ENCODE results near the gene FRAT1. TPM values are rescaled to one million over a fixed set of nuclear protein-coding genes. Genes with fewer than 3 reads are reported as not detected.

The FRAT1 gene
- total RNA-seq, 1 donor from 2014 or later = 1.3 TPM

- Mint-ChIP-seq H3K27me3 (ENCODE audit: low read depth) (no peaks in the 10 kb centered on the region), H3K27ac (ENCODE audit: unreplicated experiment) (no peak overlapping the region), H3K9me3 (ENCODE audit: low read depth) (no peaks in the 10 kb centered on the region), H3K36me3 (ENCODE audit: low read depth) (no peaks in the 10 kb centered on the region), H3K4me1 (ENCODE audit: low read depth) (peaks cover 7% of the 10 kb centered on the region), H3K4me3 (ENCODE audit: unreplicated experiment) (no peak overlapping the region)
- TF ChIP-seq, protein P1, sequence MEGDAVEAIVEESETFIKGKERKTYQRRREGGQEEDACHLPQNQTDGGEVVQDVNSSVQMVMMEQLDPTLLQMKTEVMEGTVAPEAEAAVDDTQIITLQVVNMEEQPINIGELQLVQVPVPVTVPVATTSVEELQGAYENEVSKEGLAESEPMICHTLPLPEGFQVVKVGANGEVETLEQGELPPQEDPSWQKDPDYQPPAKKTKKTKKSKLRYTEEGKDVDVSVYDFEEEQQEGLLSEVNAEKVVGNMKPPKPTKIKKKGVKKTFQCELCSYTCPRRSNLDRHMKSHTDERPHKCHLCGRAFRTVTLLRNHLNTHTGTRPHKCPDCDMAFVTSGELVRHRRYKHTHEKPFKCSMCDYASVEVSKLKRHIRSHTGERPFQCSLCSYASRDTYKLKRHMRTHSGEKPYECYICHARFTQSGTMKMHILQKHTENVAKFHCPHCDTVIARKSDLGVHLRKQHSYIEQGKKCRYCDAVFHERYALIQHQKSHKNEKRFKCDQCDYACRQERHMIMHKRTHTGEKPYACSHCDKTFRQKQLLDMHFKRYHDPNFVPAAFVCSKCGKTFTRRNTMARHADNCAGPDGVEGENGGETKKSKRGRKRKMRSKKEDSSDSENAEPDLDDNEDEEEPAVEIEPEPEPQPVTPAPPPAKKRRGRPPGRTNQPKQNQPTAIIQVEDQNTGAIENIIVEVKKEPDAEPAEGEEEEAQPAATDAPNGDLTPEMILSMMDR (IDR thresholded peaks at IDR 0.05) = no peak
- no peak for DNase-seq (ENCODE audit: low spot score)
Measured at GRCh38 chr10:97302088-97302791, 16.8 kb upstream of the FRAT1 start.

- Mint-ChIP-seq H3K9me3 (ENCODE audit: low read depth) (no peaks in the 10 kb centered on the region), H3K4me1 (ENCODE audit: low read depth) (no peaks in the 10 kb centered on the region), H3K4me3 (ENCODE audit: unreplicated experiment) (no peak overlapping the region), H3K36me3 (ENCODE audit: low read depth) (no peaks in the 10 kb centered on the region), H3K27ac (ENCODE audit: unreplicated experiment) (no peak overlapping the region), H3K27me3 (ENCODE audit: low read depth) (no peaks in the 10 kb centered on the region)
- no peak for DNase-seq (ENCODE audit: low spot score)
- TF ChIP-seq, protein P1 (IDR thresholded peaks at IDR 0.05) = no peak
Measured at GRCh38 chr10:97307441-97307840, 11.6 kb upstream of the FRAT1 start.

GRCh38 chr10:97307866-97308780 is 10.9 kb upstream of the FRAT1 start:
- Mint-ChIP-seq H3K4me3 (ENCODE audit: unreplicated experiment) (no peak overlapping the region), H3K36me3 (ENCODE audit: low read depth) (no peaks in the 10 kb centered on the region)

DNA sequence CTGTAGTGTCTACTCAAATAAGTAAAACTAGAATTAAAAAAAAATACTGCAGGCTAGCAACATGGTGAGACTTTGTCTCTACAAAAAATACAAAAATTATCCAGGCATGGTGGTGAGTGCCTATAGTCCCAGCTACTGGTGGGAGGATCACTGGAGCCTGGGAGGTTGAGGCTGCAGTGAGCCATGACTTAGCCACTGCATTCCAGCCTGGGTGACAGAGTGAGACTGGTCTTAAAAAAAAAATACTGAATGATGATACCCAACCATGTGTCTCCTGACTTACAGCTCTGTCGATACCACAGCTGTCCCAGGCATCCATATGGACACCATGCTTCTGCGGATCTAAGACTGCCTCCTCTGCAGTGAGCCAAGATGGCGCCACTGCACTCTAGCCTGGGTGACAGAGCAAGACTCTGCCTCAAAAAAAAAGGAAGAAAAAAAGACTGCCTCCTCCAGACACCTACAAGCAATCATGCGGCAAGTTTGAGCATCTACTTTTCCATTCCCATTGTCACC is 7.9 kb upstream of the FRAT1 start:
- TF ChIP-seq, protein P1 (IDR thresholded peaks at IDR 0.05) = no peak
- Mint-ChIP-seq H3K36me3 (ENCODE audit: low read depth) (no peaks in the 10 kb centered on the region), H3K9me3 (ENCODE audit: low read depth) (no peaks in the 10 kb centered on the region), H3K27me3 (ENCODE audit: low read depth) (no peaks in the 10 kb centered on the region), H3K4me1 (ENCODE audit: low read depth) (no peaks in the 10 kb centered on the region), H3K27ac (ENCODE audit: unreplicated experiment) (no peak overlapping the region), H3K4me3 (ENCODE audit: unreplicated experiment) (no peak overlapping the region)
- DNase-seq (ENCODE audit: low spot score) = no peak

More at GRCh38 chr10:97307866-97308780, 10.9 kb upstream of the FRAT1 start:
- H3K4me1 Mint-ChIP-seq (ENCODE audit: low read depth) = no peaks in the 10 kb centered on the region
- no peaks in the 10 kb centered on the region for H3K27me3 Mint-ChIP-seq (ENCODE audit: low read depth)
- TF ChIP-seq, protein P1 (IDR thresholded peaks at IDR 0.05) = no peak
- no peak overlapping the region for H3K27ac Mint-ChIP-seq (ENCODE audit: unreplicated experiment)
- no peak for DNase-seq (ENCODE audit: low spot score)
- H3K9me3 Mint-ChIP-seq (ENCODE audit: low read depth) = no peaks in the 10 kb centered on the region

DNA sequence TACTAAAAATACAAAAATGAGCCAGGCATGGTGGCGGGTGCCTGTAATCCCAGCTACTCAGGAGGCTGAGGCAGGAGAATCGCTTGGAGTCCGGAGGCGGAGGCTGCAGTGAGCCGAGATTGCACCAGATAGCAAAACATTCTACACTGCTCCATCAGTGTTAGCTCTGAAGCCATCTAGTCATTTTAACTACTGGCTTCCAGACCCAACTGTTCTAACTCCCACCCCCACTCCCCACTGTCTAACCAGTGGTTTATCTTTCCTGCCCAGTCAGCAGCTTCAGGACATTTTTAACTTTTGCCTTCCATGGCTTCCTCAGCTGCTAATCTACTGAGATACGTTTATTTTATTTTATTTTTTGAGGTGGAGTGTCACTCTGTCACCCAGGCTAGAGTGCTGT is 6.2 kb upstream of the FRAT1 start:
- H3K36me3 Mint-ChIP-seq (ENCODE audit: low read depth) = no peaks in the 10 kb centered on the region
- no peak overlapping the region for H3K27ac Mint-ChIP-seq (ENCODE audit: unreplicated experiment)
- H3K9me3 Mint-ChIP-seq (ENCODE audit: low read depth) = no peaks in the 10 kb centered on the region
- no peaks in the 10 kb centered on the region for H3K27me3 Mint-ChIP-seq (ENCODE audit: low read depth)
- TF ChIP-seq, protein P1 (IDR thresholded peaks at IDR 0.05) = no peak
- no peaks in the 10 kb centered on the region for H3K4me1 Mint-ChIP-seq (ENCODE audit: low read depth)
- DNase-seq (ENCODE audit: low spot score) = no peak
- H3K4me3 Mint-ChIP-seq (ENCODE audit: unreplicated experiment) = no peak overlapping the region

All from chondrocyte (in vitro differentiated cells).